ENCODE measurements around the gene ERAL1.

Gene ERAL1

DNA sequence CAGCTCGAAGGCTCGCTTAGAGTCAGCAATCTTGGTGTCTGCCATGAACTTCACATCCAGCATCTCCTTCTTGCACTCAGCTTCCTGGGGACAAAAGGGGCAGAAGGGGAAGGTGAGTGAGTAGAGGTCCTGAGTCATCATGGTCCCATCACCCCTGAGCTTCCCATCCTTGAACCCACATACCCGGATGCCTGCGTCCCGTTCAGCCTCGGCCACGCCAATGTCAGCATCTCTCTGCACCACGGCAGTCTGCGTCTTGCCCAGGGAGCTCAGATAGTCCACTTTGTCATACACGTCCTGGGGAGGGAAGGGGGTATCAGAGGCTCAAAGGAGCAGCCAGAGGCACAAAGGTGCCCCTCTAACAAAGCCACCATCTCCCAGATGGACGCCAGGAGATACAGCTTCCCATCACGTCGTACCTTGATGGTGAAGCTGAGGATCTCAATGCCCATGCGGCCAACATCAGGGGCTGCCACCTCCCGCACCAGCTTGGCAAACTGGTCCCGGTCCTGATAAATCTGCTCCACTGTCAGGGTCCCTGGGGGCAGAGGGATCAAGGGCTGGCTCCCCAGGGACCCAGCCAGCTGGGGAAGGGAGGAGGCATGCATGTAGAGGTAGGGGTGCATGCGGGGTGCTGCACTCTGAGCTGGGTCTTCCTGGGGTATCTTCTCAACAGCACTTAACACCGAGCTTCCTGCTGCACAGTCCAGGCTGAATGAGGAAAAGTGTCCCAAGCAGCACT, 27.5 kb downstream of the ERAL1 start:
- Histone ChIP-seq H3K14ac (ENCODE audit: low read length) (no peak overlapping the region), H2AK5ac (ENCODE audit: low read depth, low read length) (no peak overlapping the region), H2BK5ac (ENCODE audit: low read length) (peak overlapping the region; percentile 83), H3K4me2 (ENCODE audit: insufficient read depth, low read length, poor library complexity, severe bottlenecking) (no peak overlapping the region), H2BK12ac (ENCODE audit: low read length) (no peak overlapping the region), H3K4me3 (ENCODE audit: low read length in 2 of 2) (no peak overlapping the region), H3K23ac (ENCODE audit: low read depth, low read length, poor library complexity) (peak overlapping the region; percentile 26), H3K9me3 (replicated peaks in 1 of 2; ENCODE audit: control insufficient read depth in 2 of 2, insufficient read depth in 1 of 2, low read depth in 1 of 2, low read length in 2 of 2) (no peaks in the 10 kb centered on the region), H3K18ac (ENCODE audit: low read length) (no peak overlapping the region), H3K9ac (ENCODE audit: low read depth, low read length, poor library complexity) (peak overlapping the region; percentile 34), H3K36me3 (replicated peaks in 1 of 2; ENCODE audit: control insufficient read depth in 2 of 2, insufficient read depth in 2 of 2, low read length in 2 of 2) (peaks cover 56 to 86% of the 10 kb centered on the region in 2 donors), H3K27me3 (ENCODE audit: control insufficient read depth in 3 of 3, insufficient read depth in 3 of 3, low read depth in 1 of 3, low read length in 3 of 3) (no peaks in the 10 kb centered on the region), H2BK120ac (ENCODE audit: low read depth, low read length) (no peak overlapping the region), H4K8ac (ENCODE audit: low read depth, low read length) (no peak overlapping the region), H3K79me1 (ENCODE audit: low read depth, low read length) (no peaks in the 10 kb centered on the region), H2AFZ (ENCODE audit: low read length) (no peak overlapping the region), H4K91ac (ENCODE audit: low read depth, low read length, poor library complexity) (no peak overlapping the region), H3K4ac (ENCODE audit: low read length) (no peak overlapping the region), H3K27ac (replicated peaks; ENCODE audit: low read length) (no peak overlapping the region), H2BK15ac (ENCODE audit: low read length) (no peak overlapping the region), H3K4me1 (ENCODE audit: control insufficient read depth in 2 of 2, insufficient read depth in 1 of 2, low read depth in 1 of 2, low read length in 2 of 2) (peaks cover 0 to 2% of the 10 kb centered on the region in 2 donors)
- DNase-seq (ENCODE audit: low spot score), result no peak
- WGBS, 2 donors (ENCODE audit: extremely low coverage in 2 of 2, insufficient read length in 2 of 2, insufficient replicate concordance in 1 of 2), result no CpG with 5 or more reads among the region's 18 CpGs

DNA sequence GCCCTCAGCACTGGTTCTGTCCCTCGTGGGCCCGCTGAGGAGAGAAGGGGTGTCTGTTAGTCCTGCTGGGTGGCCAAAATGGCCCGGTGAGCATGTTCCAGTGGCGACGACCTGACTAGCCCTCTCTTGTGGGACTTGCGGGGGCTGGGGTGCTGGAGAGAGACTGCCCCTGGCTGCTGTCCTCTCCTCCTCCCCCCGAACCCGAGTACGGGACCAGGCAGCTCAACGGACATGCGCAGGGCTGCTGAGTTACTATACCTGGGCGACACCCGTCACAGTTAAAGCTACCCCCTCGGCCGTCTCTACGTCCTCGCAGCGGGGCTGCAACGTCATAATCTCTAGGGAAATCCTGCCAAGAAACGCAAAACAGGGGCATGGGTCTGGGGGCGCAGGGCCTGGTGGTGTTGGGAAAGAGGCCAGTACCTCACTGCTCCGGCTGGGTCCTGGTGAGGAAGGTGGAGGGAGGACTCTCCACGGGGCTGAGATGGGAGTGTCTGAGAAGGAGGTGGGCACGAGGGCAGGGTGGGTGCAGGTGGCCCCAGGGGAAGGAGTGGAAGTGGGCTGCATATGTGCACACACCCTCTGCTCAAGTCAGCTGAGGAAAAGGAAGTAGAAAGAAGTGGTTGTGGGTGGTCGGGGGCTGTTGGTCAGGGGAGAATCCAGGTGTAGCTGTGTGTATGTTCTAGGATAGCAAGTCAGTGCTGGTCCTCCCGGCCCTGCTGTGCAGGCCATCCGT, 29.3 kb downstream of the ERAL1 start:
- Histone ChIP-seq H3K4ac (ENCODE audit: low read length) (no peak overlapping the region), H2BK15ac (ENCODE audit: low read length) (no peak overlapping the region), H3K9ac (ENCODE audit: low read depth, low read length, poor library complexity) (peak overlapping the region; percentile 51), H2AK5ac (ENCODE audit: low read depth, low read length) (no peak overlapping the region), H3K79me1 (ENCODE audit: low read depth, low read length) (no peaks in the 10 kb centered on the region), H2BK12ac (ENCODE audit: low read length) (no peak overlapping the region), H3K36me3 (replicated peaks in 1 of 2; ENCODE audit: control insufficient read depth in 2 of 2, insufficient read depth in 2 of 2, low read length in 2 of 2) (peaks cover 53 to 86% of the 10 kb centered on the region in 2 donors), H3K4me3 (ENCODE audit: low read length in 2 of 2) (no peak overlapping the region), H3K23ac (ENCODE audit: low read depth, low read length, poor library complexity) (peak overlapping the region; percentile 35), H2AFZ (ENCODE audit: low read length) (no peak overlapping the region), H3K4me2 (ENCODE audit: insufficient read depth, low read length, poor library complexity, severe bottlenecking) (no peak overlapping the region), H3K14ac (ENCODE audit: low read length) (no peak overlapping the region), H4K91ac (ENCODE audit: low read depth, low read length, poor library complexity) (no peak overlapping the region), H3K9me3 (replicated peaks in 1 of 2; ENCODE audit: control insufficient read depth in 2 of 2, insufficient read depth in 1 of 2, low read depth in 1 of 2, low read length in 2 of 2) (no peaks in the 10 kb centered on the region), H4K8ac (ENCODE audit: low read depth, low read length) (no peak overlapping the region), H3K4me1 (ENCODE audit: control insufficient read depth in 2 of 2, insufficient read depth in 1 of 2, low read depth in 1 of 2, low read length in 2 of 2) (peaks cover 0 to 6% of the 10 kb centered on the region in 2 donors), H2BK120ac (ENCODE audit: low read depth, low read length) (no peak overlapping the region), H2BK5ac (ENCODE audit: low read length) (no peak overlapping the region), H3K18ac (ENCODE audit: low read length) (no peak overlapping the region), H3K27ac (replicated peaks; ENCODE audit: low read length) (no peak overlapping the region), H3K27me3 (ENCODE audit: control insufficient read depth in 3 of 3, insufficient read depth in 3 of 3, low read depth in 1 of 3, low read length in 3 of 3) (no peaks in the 10 kb centered on the region)
- DNase-seq (ENCODE audit: low spot score), result no peak
- WGBS, 2 donors (ENCODE audit: extremely low coverage in 2 of 2, insufficient read length in 2 of 2, insufficient replicate concordance in 1 of 2), result no CpG with 5 or more reads among the region's 27 CpGs

DNA sequence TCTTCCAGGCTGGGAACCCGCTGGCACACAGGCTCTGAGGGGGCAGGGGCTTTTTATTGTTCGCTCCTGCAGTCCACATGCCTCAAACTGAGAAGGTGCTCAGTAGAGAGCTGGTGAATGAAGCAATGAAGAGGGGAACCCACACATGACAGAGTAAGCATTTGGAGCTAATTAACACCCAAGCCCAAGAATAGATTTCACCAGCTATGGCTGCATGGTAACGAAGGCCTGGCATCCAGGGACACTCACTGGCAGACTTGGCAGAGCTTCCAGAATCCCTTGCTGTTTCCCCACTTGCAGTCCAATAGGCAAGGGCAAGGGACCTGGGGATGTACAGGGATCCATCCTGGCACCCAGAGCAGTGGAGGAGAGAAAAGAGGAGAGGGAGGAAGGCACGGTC, 30.5 kb downstream of the ERAL1 start:
- H3K14ac ChIP-seq (ENCODE audit: low read length), result no peak overlapping the region
- no peak overlapping the region for H3K4ac ChIP-seq (ENCODE audit: low read length)
- no peak overlapping the region for H2BK120ac ChIP-seq (ENCODE audit: low read depth, low read length)
- H2AFZ ChIP-seq (ENCODE audit: low read length), result no peak overlapping the region
- no peak overlapping the region for H4K91ac ChIP-seq (ENCODE audit: low read depth, low read length, poor library complexity)
- WGBS, 2 donors (ENCODE audit: extremely low coverage in 2 of 2, insufficient read length in 2 of 2, insufficient replicate concordance in 1 of 2), result no CpG with 5 or more reads among the region's 4 CpGs
- no peak overlapping the region for H2BK15ac ChIP-seq (ENCODE audit: low read length)
- H2BK12ac ChIP-seq (ENCODE audit: low read length), result no peak overlapping the region
- H4K8ac ChIP-seq (ENCODE audit: low read depth, low read length), result no peak overlapping the region
- no peak overlapping the region for H2BK5ac ChIP-seq (ENCODE audit: low read length)
- no peak overlapping the region for H3K9ac ChIP-seq (ENCODE audit: low read depth, low read length, poor library complexity)
- peaks cover 42 to 77% of the 10 kb centered on the region in 2 donors for H3K36me3 ChIP-seq (replicated peaks in 1 of 2; ENCODE audit: control insufficient read depth in 2 of 2, insufficient read depth in 2 of 2, low read length in 2 of 2)
- no peak overlapping the region for H2AK5ac ChIP-seq (ENCODE audit: low read depth, low read length)
- H3K27ac ChIP-seq (replicated peaks; ENCODE audit: low read length), result no peak overlapping the region
- H3K9me3 ChIP-seq (replicated peaks in 1 of 2; ENCODE audit: control insufficient read depth in 2 of 2, insufficient read depth in 1 of 2, low read depth in 1 of 2, low read length in 2 of 2), result no peaks in the 10 kb centered on the region
- H3K4me3 ChIP-seq (ENCODE audit: low read length in 2 of 2), result no peak overlapping the region
- H3K4me1 ChIP-seq (ENCODE audit: control insufficient read depth in 2 of 2, insufficient read depth in 1 of 2, low read depth in 1 of 2, low read length in 2 of 2), result peaks cover 0 to 6% of the 10 kb centered on the region in 2 donors
- H3K23ac ChIP-seq (ENCODE audit: low read depth, low read length, poor library complexity), result peak overlapping the region; percentile 34
- no peak overlapping the region for H3K18ac ChIP-seq (ENCODE audit: low read length)
- no peaks in the 10 kb centered on the region for H3K27me3 ChIP-seq (ENCODE audit: control insufficient read depth in 3 of 3, insufficient read depth in 3 of 3, low read depth in 1 of 3, low read length in 3 of 3)
- H3K4me2 ChIP-seq (ENCODE audit: insufficient read depth, low read length, poor library complexity, severe bottlenecking), result no peak overlapping the region
- H3K79me1 ChIP-seq (ENCODE audit: low read depth, low read length), result no peaks in the 10 kb centered on the region
- no peak for DNase-seq (ENCODE audit: low spot score)

DNA sequence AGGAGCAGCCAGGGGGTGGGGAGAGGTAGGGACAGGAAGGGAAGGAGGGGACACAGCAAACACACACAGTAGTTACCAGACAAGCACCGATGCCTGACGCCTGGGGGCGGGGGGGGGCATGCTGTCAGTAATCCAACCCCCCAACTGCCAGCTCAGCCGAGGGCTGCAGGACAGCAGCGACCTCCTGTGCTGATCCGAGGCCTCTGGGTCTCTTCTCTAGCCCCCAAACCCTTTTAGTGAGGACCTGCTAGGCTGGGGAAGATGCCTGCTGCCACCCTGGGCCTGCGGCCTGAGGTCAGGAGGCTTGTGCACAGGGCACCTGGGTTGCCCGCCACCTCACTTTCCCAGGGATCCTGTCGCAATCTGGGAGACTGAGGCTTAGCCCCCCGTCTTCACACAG, 31.1 kb downstream of the ERAL1 start:
- Histone ChIP-seq H4K91ac (ENCODE audit: low read depth, low read length, poor library complexity) (no peak overlapping the region), H3K27me3 (ENCODE audit: control insufficient read depth in 3 of 3, insufficient read depth in 3 of 3, low read depth in 1 of 3, low read length in 3 of 3) (no peaks in the 10 kb centered on the region), H3K9me3 (replicated peaks in 1 of 2; ENCODE audit: control insufficient read depth in 2 of 2, insufficient read depth in 1 of 2, low read depth in 1 of 2, low read length in 2 of 2) (no peaks in the 10 kb centered on the region), H2BK12ac (ENCODE audit: low read length) (no peak overlapping the region), H3K79me1 (ENCODE audit: low read depth, low read length) (no peaks in the 10 kb centered on the region), H3K14ac (ENCODE audit: low read length) (no peak overlapping the region), H3K18ac (ENCODE audit: low read length) (no peak overlapping the region), H2AFZ (ENCODE audit: low read length) (no peak overlapping the region), H2AK5ac (ENCODE audit: low read depth, low read length) (no peak overlapping the region), H2BK15ac (ENCODE audit: low read length) (no peak overlapping the region), H2BK5ac (ENCODE audit: low read length) (no peak overlapping the region), H3K27ac (replicated peaks; ENCODE audit: low read length) (no peak overlapping the region), H2BK120ac (ENCODE audit: low read depth, low read length) (no peak overlapping the region), H3K9ac (ENCODE audit: low read depth, low read length, poor library complexity) (no peak overlapping the region), H4K8ac (ENCODE audit: low read depth, low read length) (no peak overlapping the region), H3K4ac (ENCODE audit: low read length) (no peak overlapping the region), H3K4me2 (ENCODE audit: insufficient read depth, low read length, poor library complexity, severe bottlenecking) (no peak overlapping the region), H3K23ac (ENCODE audit: low read depth, low read length, poor library complexity) (no peak overlapping the region), H3K4me3 (ENCODE audit: low read length in 2 of 2) (no peak overlapping the region), H3K36me3 (replicated peaks in 1 of 2; ENCODE audit: control insufficient read depth in 2 of 2, insufficient read depth in 2 of 2, low read length in 2 of 2) (peaks cover 36 to 74% of the 10 kb centered on the region in 2 donors), H3K4me1 (ENCODE audit: control insufficient read depth in 2 of 2, insufficient read depth in 1 of 2, low read depth in 1 of 2, low read length in 2 of 2) (peaks cover 0 to 8% of the 10 kb centered on the region in 2 donors)
- no peak for DNase-seq (ENCODE audit: low spot score)
- WGBS, 2 donors (ENCODE audit: extremely low coverage in 2 of 2, insufficient read length in 2 of 2, insufficient replicate concordance in 1 of 2), result no CpG with 5 or more reads among the region's 10 CpGs
